NAMALWA (cell line): ENCODE results near the gene FYN.

ENCODE experiments used
- DNase-seq: peaks from one replicate; pipeline ENCODE4 v3.0.0-alpha.2; 2015; ENCODE audit warnings: low spot score

Gene FYN

DNA sequence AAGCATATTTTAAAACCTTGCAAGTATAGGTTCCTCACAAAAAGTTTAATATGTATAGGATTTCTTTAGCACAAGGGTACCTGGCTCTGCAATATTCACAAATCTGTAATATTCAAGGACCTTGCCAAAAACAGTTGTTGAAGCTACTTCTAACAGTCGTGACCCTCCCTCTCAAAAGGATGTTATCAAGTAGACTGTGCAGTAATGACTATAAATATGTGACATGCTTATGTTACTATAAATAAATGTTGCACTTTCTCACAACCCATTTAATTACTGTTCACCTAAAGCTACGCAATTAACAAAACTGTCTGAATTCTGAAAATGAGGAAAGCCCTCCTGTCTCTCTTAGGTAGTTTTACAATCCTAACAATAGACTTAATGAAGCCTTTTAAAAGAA, 41.8 kb downstream of the FYN start:
- DNase-seq = no peak

DNA sequence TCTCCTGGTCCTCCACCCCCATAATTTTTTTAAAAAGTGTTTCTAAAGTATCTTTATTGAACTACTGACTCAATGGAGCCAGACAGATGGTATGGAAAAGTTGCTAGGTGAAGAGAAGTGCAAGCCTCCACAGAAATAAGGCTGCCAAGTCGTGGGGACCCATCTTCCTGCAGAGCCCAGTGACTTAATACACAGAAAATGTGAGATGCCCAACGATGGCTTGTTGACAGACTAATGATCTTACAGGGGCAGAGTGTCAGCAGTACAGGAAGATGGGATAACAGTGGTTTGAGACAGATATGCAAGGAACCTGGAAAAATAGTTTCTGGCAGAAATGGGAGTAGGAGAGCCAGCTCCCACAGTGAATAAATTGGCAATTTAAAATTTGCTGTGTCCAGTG, 43.3 kb downstream of the FYN start:
- no peak for DNase-seq

DNA sequence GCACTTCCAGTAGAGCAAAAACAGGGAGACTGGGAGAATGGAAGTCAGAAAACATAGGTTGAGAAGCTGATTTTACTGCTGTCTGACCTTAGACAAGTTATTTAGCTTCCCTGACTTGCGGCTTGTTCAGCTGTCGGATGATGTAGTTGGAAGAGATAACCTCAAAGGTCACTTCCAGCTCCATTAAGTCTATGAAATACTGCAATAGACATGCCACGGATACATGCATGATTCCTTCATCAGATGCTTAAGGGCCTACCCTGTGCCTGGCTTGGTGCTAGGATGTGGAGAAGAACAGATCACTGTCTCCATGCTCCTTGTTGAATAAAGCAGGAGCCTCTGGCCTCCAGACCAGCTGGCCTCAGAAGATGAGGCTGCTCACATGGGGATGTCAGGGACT, 43.7 kb downstream of the FYN start:
- DNase-seq = no peak

DNA sequence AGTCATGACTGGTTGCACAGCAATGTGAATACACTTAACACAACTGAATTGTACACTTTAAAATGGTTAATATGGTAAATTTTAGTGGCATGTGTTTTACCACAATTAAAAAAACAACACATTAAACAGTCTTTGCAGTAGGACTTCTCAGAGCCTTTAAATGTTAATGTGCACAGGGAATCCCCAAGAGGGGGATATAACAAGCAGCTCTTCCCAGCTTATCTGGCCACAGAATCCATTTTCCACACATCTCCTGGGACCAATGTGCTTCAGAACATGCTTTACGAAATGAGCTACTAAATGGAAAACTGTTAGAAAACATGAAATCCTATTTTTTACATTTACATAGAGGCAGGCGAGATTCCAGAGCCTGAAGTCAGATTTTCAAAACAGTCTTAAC, 44.4 kb downstream of the FYN start:
- DNase-seq = no peak

DNA sequence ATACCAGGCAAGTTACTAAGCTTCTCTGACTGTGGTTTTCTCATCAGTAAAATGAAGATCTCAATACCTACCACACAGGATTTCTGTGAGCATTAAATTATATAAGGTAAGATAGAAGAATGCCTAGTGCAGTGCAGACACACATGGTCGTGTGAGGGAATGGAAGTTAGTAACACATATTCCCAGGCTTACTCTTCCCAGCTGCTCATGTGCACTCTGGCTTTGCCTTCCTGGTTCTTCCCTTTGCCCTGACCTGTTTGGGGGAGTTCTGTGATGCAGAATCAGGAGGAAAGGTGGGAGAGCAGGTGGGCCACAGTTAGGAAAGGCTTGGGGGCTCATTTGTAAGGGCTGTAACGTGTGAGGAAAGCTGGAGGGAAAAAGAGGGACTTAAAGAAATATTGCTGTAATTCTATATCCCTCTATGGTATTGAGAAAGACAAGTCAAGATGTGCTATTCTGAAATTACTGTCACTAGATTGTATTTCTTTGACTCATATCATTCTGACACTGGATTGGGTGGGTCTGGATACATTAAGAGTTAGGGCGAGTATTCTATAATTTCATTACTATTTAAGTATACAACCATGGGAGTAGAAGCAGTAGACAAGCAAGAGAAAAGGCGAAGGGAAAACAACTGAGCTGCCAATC, 47.7 kb downstream of the FYN start:
- DNase-seq = no peak

DNA sequence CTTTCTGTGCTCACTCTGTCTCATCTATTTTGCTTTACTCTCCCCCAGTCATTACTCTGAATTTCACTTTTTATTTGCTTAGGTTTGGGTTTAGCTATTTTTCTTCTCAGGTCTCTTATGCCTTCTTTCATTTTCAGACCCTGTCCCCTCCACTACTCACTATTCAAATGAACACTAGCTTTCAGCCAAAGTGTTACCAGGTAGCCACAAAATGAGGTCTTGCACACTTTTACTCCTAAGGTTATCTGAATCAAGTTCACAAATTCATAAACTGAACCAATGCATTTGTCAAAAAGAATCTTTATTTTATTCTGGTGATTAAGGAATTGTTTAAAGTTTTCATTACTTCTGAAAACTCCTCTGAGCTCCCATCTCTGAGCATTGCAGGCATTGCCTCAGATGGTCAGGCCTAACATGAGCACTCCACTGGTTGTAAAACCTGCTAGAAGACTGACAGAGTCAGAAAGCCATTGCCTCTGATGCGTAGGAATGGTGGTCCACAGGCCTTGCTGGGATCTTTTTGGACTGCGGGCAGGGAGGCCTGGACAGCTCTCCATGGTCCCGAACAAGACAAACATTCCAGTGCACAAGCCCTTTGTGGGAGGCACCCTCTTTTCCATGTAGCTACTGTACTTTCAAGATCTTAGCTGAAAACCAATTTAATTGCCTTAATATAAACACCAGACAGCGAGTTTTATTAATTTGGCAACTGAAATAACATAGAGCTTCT, 48.5 kb downstream of the FYN start:
- DNase-seq = no peak

DNA sequence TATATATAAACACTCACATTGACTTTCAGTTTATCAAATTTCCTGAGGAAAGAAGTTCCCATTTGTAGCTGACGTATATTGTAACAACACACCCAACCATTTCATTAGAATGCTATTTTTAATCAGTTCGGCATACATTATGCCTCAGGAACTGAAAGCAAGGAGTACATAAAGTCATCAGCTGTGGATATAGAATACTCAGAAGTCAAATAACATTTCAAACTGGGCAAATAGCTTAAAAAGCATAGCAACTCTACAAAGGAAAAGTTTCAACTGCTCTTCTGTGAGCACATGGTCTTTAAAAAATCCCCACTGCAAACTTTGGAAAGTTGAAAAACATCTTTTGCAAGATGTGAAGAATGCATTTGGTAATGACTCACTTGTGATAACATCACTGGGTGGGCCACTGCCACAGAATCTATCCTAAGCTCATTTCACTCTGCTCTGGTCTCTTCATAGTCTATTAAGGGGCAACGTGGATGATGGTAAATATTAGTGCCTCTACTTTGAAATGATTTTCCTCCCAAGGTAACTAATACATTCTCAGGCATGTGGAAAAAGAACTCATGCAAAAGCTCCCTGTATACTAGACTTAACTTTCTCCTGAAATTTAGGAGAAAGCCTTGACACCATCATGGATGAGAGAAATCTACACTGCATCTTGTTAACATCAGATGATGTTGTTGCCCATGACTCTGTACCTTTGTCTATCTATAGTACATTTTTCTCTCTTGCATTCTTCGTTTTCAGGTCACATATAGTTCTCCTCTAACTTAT, 49.2 kb downstream of the FYN start:
- DNase-seq = no peak

DNA sequence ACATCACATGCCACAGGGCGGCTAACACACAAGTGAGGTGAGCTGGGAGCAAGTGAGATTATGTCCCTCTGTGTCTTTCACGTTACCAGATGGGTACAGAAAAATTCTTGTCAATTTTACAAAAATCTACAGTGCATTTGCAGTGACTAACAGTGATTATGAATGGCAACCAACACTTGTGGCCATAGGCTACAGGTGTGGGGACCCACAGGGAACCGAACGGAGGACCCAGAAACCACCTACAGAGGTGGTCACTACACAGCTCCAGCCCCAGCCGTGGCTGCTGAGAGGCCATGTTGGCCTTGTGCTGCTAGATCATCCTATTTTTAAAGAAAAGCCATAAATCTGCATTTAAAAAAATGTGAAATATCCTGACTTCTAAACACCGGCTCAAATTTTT, 50.2 kb downstream of the FYN start:
- no peak for DNase-seq

DNA sequence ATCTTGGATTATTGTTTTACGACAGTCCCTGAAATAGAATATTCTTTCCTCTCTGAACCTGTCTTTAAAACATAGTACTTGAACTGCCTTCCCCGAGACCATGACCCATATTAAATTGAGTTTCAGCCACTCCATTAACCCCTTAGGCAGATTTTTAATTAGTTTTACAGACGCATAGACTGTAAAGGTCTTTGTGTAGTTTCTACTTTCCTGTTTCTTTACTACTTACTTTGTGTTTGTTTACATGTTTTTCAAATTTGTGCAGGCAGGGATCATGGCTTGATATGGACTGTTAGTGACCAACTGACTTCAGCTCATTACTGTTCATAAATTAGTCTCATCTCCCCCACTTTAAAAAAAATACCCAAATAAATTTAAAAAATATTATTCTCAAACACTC, 53.8 kb downstream of the FYN start:
- no peak for DNase-seq

DNA sequence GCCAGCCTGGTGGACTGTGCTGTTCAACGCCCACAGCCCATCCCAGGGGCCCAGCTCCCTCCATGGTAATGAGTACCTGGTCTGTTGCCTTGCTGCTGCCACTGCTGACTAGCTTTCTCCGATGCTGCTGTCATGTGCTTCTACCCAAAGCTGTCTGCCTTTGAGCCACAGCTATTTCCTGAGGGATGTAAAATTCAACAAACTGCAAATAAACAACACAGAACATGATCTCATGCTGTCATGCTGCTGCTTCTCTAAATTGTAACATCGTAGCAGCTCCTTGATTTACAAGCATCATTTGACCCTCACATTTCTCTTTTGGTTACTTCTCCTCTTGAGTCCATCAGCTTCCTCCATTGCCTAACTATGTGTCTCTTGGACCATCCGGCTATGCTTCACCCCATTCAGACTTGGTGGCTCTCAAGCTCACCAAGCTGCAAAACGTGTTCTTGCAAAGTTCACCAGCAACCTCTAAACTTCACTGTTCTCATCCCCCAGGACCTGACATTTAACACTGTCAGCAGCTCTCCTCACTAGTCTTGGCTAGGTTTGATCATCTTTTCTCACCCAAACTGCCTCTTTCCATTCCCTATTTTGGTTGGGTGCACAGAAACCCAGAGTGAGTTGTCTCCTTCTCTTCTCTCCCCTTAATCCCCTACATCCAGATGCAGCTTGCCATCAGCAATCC, 54.6 kb downstream of the FYN start:
- no peak for DNase-seq

DNA sequence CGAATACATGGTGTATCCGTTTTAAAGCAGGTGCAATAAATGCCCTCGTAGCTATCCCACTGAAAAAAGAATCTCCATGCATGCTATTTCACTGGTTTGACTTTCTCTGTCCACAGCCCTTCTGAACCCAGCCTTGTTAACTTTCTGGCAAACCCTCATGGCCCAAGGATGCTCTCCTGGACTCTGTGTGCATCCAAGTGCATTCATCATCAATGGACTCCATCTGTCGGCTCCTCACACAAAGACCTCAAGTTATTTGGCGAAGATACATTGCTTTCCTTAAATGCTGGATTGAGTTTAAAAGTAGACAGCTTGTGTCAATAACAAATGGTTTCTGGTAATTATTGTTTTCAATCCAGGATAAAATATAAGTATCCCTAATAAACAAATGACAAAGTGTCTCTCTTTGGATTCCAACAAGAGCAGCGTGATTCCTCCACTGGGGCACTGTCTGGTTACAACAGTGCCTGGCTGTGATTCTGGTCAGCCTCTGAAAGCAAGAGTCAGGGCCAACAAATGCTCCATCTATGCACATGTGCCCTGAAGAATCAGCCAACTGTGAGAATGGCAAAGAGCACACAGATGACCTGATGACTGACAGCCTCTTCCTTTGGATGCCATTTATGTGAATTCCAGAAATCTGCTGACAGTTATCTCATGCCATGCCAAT, 55.7 kb downstream of the FYN start:
- DNase-seq = no peak

DNA sequence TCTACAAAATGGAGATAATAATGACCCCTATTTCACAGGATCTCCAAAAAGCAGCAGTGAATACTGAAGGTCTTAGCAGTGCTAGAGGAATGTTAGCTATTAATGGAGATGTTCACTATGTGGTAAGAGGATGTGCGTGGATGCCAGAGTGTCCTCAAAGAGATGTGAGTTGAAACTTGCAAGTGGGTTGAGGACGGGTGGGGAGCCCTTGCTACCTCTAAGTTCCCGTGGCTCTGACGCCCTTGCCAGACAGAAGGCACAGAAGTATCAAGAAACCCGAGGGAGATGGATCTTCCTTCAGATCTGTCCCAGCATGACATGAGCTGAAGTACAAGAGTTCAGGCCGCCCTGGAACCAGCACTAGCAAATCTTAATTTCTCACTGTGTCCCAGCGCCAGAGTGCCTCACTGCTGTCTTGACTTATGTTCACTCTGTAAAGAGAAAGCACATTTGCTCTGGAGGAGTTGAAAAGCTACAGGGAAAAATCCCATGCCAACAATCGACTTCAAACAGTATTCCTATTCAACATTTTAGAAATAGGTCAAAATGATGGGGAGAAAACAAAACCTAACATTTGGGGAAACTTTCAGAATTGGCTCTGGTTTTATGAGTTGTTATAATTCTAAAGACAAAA, 59.5 kb downstream of the FYN start:
- DNase-seq = no peak

DNA sequence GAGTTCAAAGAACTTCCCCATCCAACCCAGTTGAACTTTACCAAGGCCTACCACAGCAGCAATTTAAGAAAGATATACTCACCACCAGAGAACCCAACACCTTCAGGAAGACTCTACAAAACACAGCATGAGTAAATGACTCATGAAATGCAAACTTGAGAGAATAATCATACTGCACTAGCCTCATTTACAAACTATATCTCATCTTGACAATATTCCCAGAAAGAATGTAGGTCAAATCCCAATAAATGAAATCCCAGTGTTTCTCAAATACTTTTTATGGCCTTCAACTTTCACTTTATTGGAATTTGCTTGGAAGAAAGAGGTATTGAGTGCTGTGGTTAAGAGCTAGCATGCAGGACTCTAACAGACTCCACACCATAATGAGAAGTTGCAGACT, 60.0 kb downstream of the FYN start:
- DNase-seq = no peak

DNA sequence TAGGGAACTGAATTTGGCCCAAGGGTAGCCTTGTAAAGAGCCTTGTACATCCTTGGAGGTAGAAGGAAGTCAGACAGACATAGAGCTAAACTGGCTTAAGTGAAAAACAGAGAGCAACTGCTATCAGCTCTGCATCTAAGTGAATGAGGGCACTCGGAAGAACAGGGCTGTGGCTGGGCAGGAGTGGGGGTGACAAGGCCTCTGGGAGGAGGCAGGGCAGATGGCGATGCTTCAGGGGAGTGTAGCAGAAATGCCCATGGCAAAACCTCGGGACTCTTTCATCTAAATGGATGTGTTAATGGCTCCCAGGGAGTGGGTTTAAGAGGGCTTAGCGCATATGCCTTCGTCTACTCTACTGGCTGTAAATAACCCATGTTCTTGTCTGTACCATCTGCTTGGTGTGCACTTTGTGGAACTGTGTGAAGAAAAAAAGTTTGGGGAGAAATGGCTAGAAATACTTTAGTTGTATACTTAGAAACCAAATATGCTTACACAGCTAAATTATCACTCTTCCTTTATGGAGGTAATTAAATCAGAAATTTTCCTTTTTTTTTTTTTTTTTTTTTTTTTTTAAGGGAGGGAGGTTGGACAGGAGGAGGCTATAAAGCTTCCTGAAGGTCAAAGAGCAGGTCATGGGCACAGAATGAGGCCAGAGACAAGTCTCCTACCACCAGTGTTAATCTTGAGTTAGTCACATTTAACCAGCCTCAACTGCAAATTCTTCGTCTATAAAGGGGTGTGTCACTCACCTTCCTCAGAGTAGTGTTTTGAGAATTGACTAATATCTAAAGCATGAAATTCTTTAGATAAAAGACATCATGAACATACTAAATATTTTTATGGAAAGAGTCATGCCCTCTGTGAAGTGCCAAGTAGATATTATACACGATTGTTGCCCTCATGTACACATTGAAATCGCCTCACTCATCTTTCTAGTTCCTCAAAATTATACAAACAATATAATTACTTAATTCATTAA, 60.9 kb downstream of the FYN start:
- no peak for DNase-seq

DNA sequence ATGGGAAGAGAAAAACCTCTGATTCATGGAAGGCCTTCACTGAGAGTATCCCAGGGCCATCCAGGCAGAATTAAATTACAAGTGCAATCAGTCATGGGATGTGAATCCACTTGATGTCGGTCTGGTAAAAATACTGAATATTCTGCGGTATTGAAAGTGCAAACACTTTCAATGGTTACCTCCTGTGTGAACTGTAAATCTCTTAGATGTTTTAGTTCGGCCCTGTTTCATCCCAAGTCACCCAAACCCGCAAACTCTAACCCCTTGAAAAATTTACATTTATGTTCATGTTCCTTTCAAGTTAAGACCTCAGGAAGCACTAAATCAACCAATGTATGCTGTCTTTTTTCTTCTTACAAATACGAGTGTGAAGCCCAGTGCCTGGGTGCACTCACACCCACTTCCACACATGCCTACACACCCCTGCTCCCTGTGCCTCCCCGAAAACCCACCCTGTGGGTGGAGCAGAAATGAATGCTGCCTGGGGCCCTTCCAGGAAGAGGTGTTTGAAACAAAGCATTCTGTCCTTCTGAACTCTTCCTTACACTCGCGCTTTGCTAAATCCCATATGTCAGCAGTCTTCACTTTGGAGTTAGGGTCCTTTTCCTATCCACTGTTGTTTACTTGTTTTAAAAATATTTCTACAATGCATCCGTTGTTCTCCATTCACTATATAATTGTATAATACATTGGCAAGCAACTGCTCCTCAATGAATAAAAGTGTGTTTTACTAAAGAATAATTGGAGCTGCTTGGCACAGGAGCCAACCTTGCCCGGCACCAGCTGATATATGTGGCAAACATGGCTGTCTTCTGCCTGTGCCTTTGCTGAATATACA, 62.7 kb downstream of the FYN start:
- no peak for DNase-seq

DNA sequence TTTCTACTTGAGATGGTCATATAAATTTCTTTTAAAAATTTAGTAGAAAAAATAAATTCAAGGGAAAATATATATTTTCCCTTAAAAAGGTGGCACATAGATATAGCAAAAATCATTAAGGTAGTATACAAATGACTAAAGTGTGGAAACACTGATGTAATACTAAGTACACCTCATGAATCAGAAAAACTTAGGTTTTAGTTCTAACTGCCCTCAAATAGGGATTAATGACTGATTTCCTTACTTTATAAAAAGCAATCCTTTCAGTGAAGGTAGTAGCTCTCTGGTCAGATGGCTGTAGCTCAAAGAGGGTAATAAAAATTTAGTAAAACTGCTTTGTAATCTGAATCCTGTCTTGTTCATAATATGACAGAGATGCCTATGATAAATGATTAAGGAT, 63.5 kb downstream of the FYN start:
- no peak for DNase-seq

DNA sequence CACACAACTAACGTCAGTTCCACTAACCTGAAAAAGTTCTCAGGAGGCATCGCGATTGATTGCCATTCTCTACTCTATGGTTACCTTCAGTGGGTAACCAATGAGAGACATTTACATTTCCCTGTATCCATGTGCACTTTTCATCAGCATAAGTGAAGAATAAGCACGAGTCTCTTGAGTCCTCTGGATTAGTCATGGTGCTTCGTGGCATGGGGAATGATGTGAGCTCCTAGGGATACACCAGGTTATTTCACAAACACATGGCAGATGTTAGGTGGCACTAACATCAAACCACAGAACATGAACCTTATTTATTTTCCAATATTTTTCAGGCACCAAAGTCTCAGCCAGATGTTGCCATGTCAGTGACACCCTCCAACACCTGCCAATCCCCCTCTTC, 64.0 kb downstream of the FYN start:
- no peak for DNase-seq

DNA sequence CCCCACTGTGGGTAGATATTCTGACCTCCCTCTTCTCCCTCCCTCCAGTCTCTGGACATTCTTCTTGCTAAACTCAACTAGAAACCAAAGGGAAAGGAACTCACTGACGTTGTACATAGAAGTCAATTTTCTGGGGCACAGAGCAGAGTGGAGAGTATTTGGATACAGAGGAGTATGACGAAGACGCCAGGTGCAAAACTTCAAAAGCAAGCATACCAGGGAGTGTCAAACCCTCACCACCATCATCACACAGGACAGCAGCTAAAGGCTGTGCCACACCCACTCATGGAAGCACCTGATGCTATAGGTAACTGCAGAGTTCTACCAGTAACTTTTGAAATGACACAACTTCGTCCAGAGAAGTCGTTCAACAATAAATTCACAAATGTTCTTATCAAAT, 64.8 kb downstream of the FYN start:
- no peak for DNase-seq
